GM06990 (cell line): ENCODE data around the gene KIF26B.

Source experiments
- DNase-seq: peaks from one replicate; pipeline ENCODE4 v3.0.0-alpha.2; 2011; ENCODE audit not compliant: insufficient read length; ENCODE audit errors: extremely low read depth
- H3K27me3 ChIP-seq: replicated peaks from 2 replicates; pipeline ENCODE4 v1.6.0; 2011; ENCODE audit warnings: low read length; ENCODE audit not compliant: control insufficient read depth, insufficient read depth
- H3K36me3 ChIP-seq: 2 replicates; pipeline ENCODE4 v1.5.1; 2011; ENCODE audit warnings: low read length; ENCODE audit not compliant: control insufficient read depth, insufficient read depth
- H3K4me3 ChIP-seq: replicated peaks from 2 replicates; pipeline ENCODE4 v1.5.1; 2011; ENCODE audit warnings: low read depth, mild to moderate bottlenecking, control low read depth, low read length
- TF ChIP-seq, protein P1 (sequence below): IDR thresholded peaks from 2 replicates; pipeline ENCODE4 v1.5.1; 2011; ENCODE audit warnings: low read length, control low read depth, mild to moderate bottlenecking, inconsistent platforms; ENCODE audit not compliant: insufficient read depth, poor library complexity, severe bottlenecking

KIF26B gene

GRCh38 chr1:245264226-245264625 lies 109.4 kb downstream of the KIF26B start:
- no peaks in the 10 kb centered on the region for H3K27me3 ChIP-seq
- TF ChIP-seq, protein P1, sequence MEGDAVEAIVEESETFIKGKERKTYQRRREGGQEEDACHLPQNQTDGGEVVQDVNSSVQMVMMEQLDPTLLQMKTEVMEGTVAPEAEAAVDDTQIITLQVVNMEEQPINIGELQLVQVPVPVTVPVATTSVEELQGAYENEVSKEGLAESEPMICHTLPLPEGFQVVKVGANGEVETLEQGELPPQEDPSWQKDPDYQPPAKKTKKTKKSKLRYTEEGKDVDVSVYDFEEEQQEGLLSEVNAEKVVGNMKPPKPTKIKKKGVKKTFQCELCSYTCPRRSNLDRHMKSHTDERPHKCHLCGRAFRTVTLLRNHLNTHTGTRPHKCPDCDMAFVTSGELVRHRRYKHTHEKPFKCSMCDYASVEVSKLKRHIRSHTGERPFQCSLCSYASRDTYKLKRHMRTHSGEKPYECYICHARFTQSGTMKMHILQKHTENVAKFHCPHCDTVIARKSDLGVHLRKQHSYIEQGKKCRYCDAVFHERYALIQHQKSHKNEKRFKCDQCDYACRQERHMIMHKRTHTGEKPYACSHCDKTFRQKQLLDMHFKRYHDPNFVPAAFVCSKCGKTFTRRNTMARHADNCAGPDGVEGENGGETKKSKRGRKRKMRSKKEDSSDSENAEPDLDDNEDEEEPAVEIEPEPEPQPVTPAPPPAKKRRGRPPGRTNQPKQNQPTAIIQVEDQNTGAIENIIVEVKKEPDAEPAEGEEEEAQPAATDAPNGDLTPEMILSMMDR = no peak
- H3K4me3 ChIP-seq = no peak overlapping the region
- H3K36me3 ChIP-seq = no peaks in the 10 kb centered on the region
- DNase-seq = no peak

- DNase-seq = no peak
- H3K27me3 ChIP-seq = no peaks in the 10 kb centered on the region
- H3K4me3 ChIP-seq = no peak overlapping the region
- H3K36me3 ChIP-seq = no peaks in the 10 kb centered on the region
- TF ChIP-seq, protein P1 = no peak
Observed at GRCh38 chr1:245266105-245266504, 111.3 kb downstream of the KIF26B start.

DNA sequence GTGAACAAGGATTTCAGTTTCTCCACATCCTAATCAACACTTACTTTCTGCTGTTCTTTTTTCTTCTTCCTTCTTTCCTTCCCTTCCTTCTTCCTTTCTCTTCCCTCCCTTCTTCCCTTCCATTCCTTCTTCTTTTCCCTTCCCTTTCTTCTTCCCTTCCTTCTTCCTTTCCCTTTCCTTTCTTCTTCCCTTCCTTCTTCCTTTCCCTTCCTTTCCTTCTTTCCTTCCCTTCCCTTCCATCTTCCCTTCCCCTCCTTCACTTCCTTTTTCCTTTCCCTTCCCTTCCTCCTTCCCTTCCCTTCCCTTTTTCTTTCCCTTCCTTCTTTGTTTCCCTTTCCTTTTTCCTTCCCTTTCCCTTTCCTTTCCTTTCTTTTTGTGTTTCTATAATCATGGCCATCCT lies 115.3 kb downstream of the KIF26B start:
- TF ChIP-seq, protein P1 = no peak
- Histone ChIP-seq H3K27me3 (no peaks in the 10 kb centered on the region), H3K4me3 (no peak overlapping the region), H3K36me3 (no peaks in the 10 kb centered on the region)
- no peak for DNase-seq

DNA sequence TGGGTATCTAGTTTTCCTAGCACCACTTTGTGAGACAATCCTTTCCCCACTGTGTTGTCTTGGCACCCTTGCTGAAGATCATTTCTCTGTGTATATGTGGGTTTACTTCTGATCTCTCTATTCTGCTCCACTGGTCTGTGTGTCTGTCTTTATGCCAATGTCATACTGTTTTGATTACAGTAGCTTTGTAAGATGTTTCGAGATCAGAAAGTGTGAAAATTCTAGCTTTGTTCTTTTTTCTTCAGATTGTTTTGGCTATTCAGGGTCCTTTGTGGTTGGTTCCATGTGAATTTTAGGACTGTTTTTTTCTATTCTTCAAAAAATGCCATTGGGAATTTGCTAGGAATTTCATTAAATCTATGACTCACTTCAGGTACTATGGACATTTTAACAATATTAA lies 116.2 kb downstream of the KIF26B start:
- DNase-seq = no peak
- TF ChIP-seq, protein P1 = no peak
- H3K4me3 ChIP-seq = no peak overlapping the region
- no peaks in the 10 kb centered on the region for H3K36me3 ChIP-seq
- no peaks in the 10 kb centered on the region for H3K27me3 ChIP-seq

- TF ChIP-seq, protein P1 = no peak
- no peaks in the 10 kb centered on the region for H3K36me3 ChIP-seq
- H3K4me3 ChIP-seq = no peak overlapping the region
- H3K27me3 ChIP-seq = no peaks in the 10 kb centered on the region
- DNase-seq = no peak
Observed at GRCh38 chr1:245272676-245273075, 117.9 kb downstream of the KIF26B start.

- no peaks in the 10 kb centered on the region for H3K27me3 ChIP-seq
- TF ChIP-seq, protein P1 = no peak
- H3K4me3 ChIP-seq = no peak overlapping the region
- no peaks in the 10 kb centered on the region for H3K36me3 ChIP-seq
- no peak for DNase-seq
Observed at GRCh38 chr1:245276445-245276844, 121.7 kb downstream of the KIF26B start.
